PFSK-1 (cell line): ENCODE results near the gene VCAM1.

Source experiments
- FOXP2 ChIP-seq: optimal IDR thresholded peaks from 2 replicates; pipeline ENCODE3; 2011; ENCODE audit warnings: borderline replicate concordance, control low read depth, inconsistent platforms; ENCODE audit not compliant: insufficient read depth; ENCODE audit errors: extremely low read length, extremely low read depth
- POLR2AphosphoS5 ChIP-seq: IDR thresholded peaks from 2 replicates; pipeline ENCODE4 v1.6.1; 2012; ENCODE audit warnings: low read depth, mild to moderate bottlenecking, control low read depth, low read length, moderate library complexity
- REST ChIP-seq, 2 experiments: IDR thresholded peaks; 2 replicates each; pipeline versions ENCODE4 v1.6.1 to v1.8.0; 2011 to 2012; ENCODE audit warnings: low read depth in 2 of 2, low read length in 2 of 2, control low read depth in 1 of 2, inconsistent platforms in 1 of 2, mild to moderate bottlenecking in 1 of 2, moderate library complexity in 1 of 2; ENCODE audit not compliant: insufficient read depth in 1 of 2
- SIN3A ChIP-seq: IDR thresholded peaks from 2 replicates; pipeline ENCODE4 v1.6.1; 2012; ENCODE audit warnings: mild to moderate bottlenecking, low read length, moderate library complexity, borderline replicate concordance; ENCODE audit not compliant: insufficient read depth
- TAF1 ChIP-seq: IDR thresholded peaks from 2 replicates; pipeline ENCODE4 v1.6.1; 2012; ENCODE audit warnings: low read length, control low read depth, borderline replicate concordance; ENCODE audit not compliant: insufficient read depth

Gene VCAM1

GRCh38 chr1:100747771-100748170, 28.2 kb downstream of the VCAM1 start:
- no peak for TF ChIP-seq POLR2AphosphoS5
- TF ChIP-seq REST (IDR thresholded peaks at IDR 0.05; ENCODE audit: insufficient read depth in 1 of 2, low read depth in 2 of 2, low read length in 2 of 2) = no peak
- no peak for TF ChIP-seq SIN3A
- TF ChIP-seq FOXP2 = no peak
- TF ChIP-seq TAF1 = no peak

- TF ChIP-seq SIN3A (no peak), TAF1 (no peak), POLR2AphosphoS5 (no peak), REST (IDR thresholded peaks at IDR 0.05; ENCODE audit: insufficient read depth in 1 of 2, low read depth in 2 of 2, low read length in 2 of 2) (no peak), FOXP2 (no peak)
These were observed 30.7 kb downstream of the VCAM1 start for GRCh38 chr1:100750005-100750885.

- TF ChIP-seq POLR2AphosphoS5 (no peak), REST (IDR thresholded peaks at IDR 0.05; ENCODE audit: insufficient read depth in 1 of 2, low read depth in 2 of 2, low read length in 2 of 2) (no peak), SIN3A (no peak), TAF1 (no peak), FOXP2 (no peak)
These were observed 33.2 kb downstream of the VCAM1 start for GRCh38 chr1:100752791-100753190.

- TF ChIP-seq SIN3A (no peak), FOXP2 (no peak), TAF1 (no peak), REST (IDR thresholded peaks at IDR 0.05; ENCODE audit: insufficient read depth in 1 of 2, low read depth in 2 of 2, low read length in 2 of 2) (no peak), POLR2AphosphoS5 (no peak)
These were observed 38.4 kb downstream of the VCAM1 start for GRCh38 chr1:100757946-100758345.
